HepG2 (cell line): Measurements from ENCODE around the gene GNAI2. TPM values are rescaled to one million over a fixed set of nuclear protein-coding genes. Genes with fewer than 3 reads are reported as not detected.
A peak's percentile ranks its signal among the peaks of the same experiment; 100 is the strongest.

Source experiments
- BORCS8-MEF2B ChIP-seq: sonication (generic); formaldehyde crosslinking; IDR thresholded peaks from 2 replicates; pipeline ENCODE4 v1.8.0; 2022; ENCODE audit warnings: mild to moderate bottlenecking, missing genetic modification reagents
- ELF3 ChIP-seq: IDR thresholded peaks from 2 replicates; pipeline ENCODE4 v1.6.1; 2016; ENCODE audit warnings: missing genetic modification reagents, missing compliant biosample characterization
- ETV5 ChIP-seq: IDR thresholded peaks from 2 replicates; pipeline ENCODE4 v1.6.1; 2018; ENCODE audit warnings: missing biosample characterization, missing genetic modification reagents, inconsistent platforms, borderline replicate concordance
- FOXP1 ChIP-seq, 2 experiments: fragments of 450-650 bp in 1 of 2; IDR thresholded peaks; 2 replicates each; pipeline ENCODE4 v1.6.1; 2017 to 2018; ENCODE audit warnings: antibody characterized with exemption in 1 of 2
- PLRG1 ChIP-seq: fragments of 450-650 bp; conservative IDR thresholded peaks from 2 replicates; pipeline ENCODE4 v1.6.1; 2016
- RBAK ChIP-seq: sonication (generic); formaldehyde crosslinking; IDR thresholded peaks from 2 replicates; pipeline ENCODE4 v1.5.1; 2020; ENCODE audit warnings: mild to moderate bottlenecking, missing genetic modification reagents
- SALL1 ChIP-seq: sonication (generic); formaldehyde crosslinking; IDR thresholded peaks from 2 replicates; pipeline ENCODE4 v1.8.0; 2022; ENCODE audit warnings: mild to moderate bottlenecking, missing genetic modification reagents
- ZFP36 ChIP-seq: fragments of 150-350 bp; IDR thresholded peaks from 2 replicates; pipeline ENCODE4 v1.6.1; 2018; ENCODE audit warnings: borderline replicate concordance, low read length, low read depth; ENCODE audit not compliant: partially characterized antibody
- ZNF547 ChIP-seq: sonication (generic); formaldehyde crosslinking; IDR thresholded peaks from 2 replicates; pipeline ENCODE4 v1.5.1; 2020; ENCODE audit warnings: mild to moderate bottlenecking, missing genetic modification reagents
- ZNF564 ChIP-seq: sonication (generic); formaldehyde crosslinking; IDR thresholded peaks from 2 replicates; pipeline ENCODE4 v1.8.1; 2023; ENCODE audit warnings: mild to moderate bottlenecking, missing genetic modification reagents
- ZSCAN22 ChIP-seq: sonication (generic); formaldehyde crosslinking; IDR thresholded peaks from 2 replicates; pipeline ENCODE4 v1.4.0; 2020; ENCODE audit warnings: mild to moderate bottlenecking, missing genetic modification reagents
- polyA plus RNA-seq, 8 experiments: library from polyadenylated mRNA; depleted of rRNA in 3 of 8; stranded (reverse) in 7 of 8; unstranded in 1 of 8; fragments of >200 nt; fragmentation: Illumina TruSeq in 4 of 8; extraction: Trizol in 4 of 8; gene quantifications; 2 replicates each; pipeline versions ENCODE4 v1.2.1 to v1.2.3, GENCODE V29; 2011 to 2016; ENCODE audit warnings: low read depth in 4 of 8, missing spikeins in 1 of 8, mixed read lengths in 1 of 8; ENCODE audit not compliant: insufficient read depth in 1 of 8
- total RNA-seq, 5 experiments: library from RNA; depleted of rRNA; stranded (reverse); fragments of >200 nt; fragmentation: Illumina TruSeq; extraction: Trizol; gene quantifications; 2 replicates each; pipeline ENCODE4 v1.2.3, GENCODE V29; 2016; ENCODE audit warnings: low read depth in 1 of 5
- TF ChIP-seq, protein P1 (sequence below): sonication (generic); formaldehyde crosslinking; conservative IDR thresholded peaks from 2 replicates; pipeline ENCODE4 v1.8.1; 2023; ENCODE audit warnings: missing genetic modification reagents
- TF ChIP-seq, protein P2 (sequence below): sonication (generic); formaldehyde crosslinking; IDR thresholded peaks from 2 replicates; pipeline ENCODE4 v1.4.0; 2020; ENCODE audit warnings: missing genetic modification reagents
- TF ChIP-seq, protein P3 (sequence below): sonication (generic); formaldehyde crosslinking; IDR thresholded peaks from 2 replicates; pipeline ENCODE4 v1.9.0; 2021; ENCODE audit warnings: mild to moderate bottlenecking, missing genetic modification reagents
- TF ChIP-seq, protein P4 (sequence below): sonication (generic); formaldehyde crosslinking; IDR thresholded peaks from 2 replicates; pipeline ENCODE4 v1.4.0; 2020; ENCODE audit warnings: mild to moderate bottlenecking, missing genetic modification reagents, borderline replicate concordance

GNAI2 gene
- total and polyA plus RNA-seq, 2 of the 13 experiments (the other 11 are each of a cell fraction or from before 2014, with no cell fraction given), result 51.1 to 66.2 TPM

DNA sequence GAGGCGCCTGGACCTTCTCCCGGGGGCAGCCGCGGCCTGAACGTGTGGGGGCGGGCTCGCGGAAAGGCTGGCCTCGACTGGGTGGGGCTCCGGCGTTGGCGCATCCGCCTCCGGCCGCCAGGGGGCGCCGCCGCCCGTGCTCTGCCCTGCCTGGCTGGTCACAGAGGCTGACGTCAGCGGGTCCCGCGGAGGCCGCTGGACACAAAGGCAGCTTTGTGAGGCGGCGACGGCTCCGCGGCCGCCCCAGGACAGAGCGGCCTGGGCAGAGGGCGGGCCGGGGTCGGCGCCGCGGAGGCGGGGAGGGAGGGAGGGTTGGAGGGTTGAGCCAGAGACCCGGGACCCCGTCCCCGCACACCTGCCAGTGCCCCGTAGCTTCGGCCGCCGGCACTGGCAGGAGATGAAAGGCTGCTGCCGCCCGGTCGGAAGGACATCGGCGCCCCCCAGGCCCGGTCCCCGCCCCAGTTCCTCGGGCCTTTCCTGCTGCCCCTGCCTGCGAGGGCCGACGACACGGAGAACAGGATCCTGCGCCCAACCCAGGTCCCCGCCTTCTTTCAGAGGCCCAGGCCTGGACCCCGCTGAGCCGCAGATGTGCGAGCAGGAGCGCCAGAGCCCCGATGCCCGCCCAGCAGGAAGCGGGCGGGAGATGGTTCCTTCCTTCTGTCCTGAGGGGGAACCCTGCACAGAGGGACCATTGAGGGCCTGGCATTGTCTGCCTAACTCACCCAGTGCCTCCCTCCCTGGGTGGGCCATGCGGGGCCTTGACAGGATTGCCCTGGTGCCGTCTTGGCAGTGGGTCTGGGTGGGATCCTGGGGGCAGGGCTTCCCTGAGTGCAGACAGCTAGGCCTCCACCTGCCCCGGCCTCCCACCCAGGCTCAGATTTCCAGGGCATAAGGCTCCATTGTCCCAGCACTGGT lies 24.3 kb downstream of the GNAI2 start (continued):
- no peak for TF ChIP-seq PLRG1
- no peak for TF ChIP-seq RBAK
- TF ChIP-seq, protein P1, sequence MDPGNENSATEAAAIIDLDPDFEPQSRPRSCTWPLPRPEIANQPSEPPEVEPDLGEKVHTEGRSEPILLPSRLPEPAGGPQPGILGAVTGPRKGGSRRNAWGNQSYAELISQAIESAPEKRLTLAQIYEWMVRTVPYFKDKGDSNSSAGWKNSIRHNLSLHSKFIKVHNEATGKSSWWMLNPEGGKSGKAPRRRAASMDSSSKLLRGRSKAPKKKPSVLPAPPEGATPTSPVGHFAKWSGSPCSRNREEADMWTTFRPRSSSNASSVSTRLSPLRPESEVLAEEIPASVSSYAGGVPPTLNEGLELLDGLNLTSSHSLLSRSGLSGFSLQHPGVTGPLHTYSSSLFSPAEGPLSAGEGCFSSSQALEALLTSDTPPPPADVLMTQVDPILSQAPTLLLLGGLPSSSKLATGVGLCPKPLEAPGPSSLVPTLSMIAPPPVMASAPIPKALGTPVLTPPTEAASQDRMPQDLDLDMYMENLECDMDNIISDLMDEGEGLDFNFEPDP (CRISPR knock-in tag), result no peak
- no peak for TF ChIP-seq FOXP1 (IDR thresholded peaks at IDR 0.05)
- no peak; the same call in 1 of the 2 replicates for TF ChIP-seq FOXP1 (CRISPR knock-in tag; IDR thresholded peaks at IDR 0.05)
- TF ChIP-seq ELF3 (CRISPR knock-in tag), result peak; percentile 60
- TF ChIP-seq, protein P2, sequence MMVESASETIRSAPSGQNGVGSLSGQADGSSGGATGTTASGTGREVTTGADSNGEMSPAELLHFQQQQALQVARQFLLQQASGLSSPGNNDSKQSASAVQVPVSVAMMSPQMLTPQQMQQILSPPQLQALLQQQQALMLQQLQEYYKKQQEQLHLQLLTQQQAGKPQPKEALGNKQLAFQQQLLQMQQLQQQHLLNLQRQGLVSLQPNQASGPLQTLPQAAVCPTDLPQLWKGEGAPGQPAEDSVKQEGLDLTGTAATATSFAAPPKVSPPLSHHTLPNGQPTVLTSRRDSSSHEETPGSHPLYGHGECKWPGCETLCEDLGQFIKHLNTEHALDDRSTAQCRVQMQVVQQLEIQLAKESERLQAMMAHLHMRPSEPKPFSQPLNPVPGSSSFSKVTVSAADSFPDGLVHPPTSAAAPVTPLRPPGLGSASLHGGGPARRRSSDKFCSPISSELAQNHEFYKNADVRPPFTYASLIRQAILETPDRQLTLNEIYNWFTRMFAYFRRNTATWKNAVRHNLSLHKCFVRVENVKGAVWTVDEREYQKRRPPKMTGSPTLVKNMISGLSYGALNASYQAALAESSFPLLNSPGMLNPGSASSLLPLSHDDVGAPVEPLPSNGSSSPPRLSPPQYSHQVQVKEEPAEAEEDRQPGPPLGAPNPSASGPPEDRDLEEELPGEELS (CRISPR knock-in tag), result peak; percentile 67; the same call in 1 of the 2 replicates
- TF ChIP-seq ZNF564, result peak; percentile 93
- TF ChIP-seq ZNF547, result no peak; the same call in 1 of the 2 replicates
- no peak for TF ChIP-seq BORCS8-MEF2B
- TF ChIP-seq, protein P3, sequence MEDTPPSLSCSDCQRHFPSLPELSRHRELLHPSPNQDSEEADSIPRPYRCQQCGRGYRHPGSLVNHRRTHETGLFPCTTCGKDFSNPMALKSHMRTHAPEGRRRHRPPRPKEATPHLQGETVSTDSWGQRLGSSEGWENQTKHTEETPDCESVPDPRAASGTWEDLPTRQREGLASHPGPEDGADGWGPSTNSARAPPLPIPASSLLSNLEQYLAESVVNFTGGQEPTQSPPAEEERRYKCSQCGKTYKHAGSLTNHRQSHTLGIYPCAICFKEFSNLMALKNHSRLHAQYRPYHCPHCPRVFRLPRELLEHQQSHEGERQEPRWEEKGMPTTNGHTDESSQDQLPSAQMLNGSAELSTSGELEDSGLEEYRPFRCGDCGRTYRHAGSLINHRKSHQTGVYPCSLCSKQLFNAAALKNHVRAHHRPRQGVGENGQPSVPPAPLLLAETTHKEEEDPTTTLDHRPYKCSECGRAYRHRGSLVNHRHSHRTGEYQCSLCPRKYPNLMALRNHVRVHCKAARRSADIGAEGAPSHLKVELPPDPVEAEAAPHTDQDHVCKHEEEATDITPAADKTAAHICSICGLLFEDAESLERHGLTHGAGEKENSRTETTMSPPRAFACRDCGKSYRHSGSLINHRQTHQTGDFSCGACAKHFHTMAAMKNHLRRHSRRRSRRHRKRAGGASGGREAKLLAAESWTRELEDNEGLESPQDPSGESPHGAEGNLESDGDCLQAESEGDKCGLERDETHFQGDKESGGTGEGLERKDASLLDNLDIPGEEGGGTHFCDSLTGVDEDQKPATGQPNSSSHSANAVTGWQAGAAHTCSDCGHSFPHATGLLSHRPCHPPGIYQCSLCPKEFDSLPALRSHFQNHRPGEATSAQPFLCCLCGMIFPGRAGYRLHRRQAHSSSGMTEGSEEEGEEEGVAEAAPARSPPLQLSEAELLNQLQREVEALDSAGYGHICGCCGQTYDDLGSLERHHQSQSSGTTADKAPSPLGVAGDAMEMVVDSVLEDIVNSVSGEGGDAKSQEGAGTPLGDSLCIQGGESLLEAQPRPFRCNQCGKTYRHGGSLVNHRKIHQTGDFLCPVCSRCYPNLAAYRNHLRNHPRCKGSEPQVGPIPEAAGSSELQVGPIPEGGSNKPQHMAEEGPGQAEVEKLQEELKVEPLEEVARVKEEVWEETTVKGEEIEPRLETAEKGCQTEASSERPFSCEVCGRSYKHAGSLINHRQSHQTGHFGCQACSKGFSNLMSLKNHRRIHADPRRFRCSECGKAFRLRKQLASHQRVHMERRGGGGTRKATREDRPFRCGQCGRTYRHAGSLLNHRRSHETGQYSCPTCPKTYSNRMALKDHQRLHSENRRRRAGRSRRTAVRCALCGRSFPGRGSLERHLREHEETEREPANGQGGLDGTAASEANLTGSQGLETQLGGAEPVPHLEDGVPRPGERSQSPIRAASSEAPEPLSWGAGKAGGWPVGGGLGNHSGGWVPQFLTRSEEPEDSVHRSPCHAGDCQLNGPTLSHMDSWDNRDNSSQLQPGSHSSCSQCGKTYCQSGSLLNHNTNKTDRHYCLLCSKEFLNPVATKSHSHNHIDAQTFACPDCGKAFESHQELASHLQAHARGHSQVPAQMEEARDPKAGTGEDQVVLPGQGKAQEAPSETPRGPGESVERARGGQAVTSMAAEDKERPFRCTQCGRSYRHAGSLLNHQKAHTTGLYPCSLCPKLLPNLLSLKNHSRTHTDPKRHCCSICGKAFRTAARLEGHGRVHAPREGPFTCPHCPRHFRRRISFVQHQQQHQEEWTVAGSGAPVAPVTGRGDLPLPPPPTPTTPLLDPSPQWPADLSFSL (CRISPR knock-in tag), result 0 out of 2 replicates have a peak, but pooled peaks have one; percentile 15
- peak; percentile 94 for TF ChIP-seq ETV5
- TF ChIP-seq ZFP36, result no peak
- TF ChIP-seq ZSCAN22 (CRISPR knock-in tag), result no peak
- TF ChIP-seq, protein P4, sequence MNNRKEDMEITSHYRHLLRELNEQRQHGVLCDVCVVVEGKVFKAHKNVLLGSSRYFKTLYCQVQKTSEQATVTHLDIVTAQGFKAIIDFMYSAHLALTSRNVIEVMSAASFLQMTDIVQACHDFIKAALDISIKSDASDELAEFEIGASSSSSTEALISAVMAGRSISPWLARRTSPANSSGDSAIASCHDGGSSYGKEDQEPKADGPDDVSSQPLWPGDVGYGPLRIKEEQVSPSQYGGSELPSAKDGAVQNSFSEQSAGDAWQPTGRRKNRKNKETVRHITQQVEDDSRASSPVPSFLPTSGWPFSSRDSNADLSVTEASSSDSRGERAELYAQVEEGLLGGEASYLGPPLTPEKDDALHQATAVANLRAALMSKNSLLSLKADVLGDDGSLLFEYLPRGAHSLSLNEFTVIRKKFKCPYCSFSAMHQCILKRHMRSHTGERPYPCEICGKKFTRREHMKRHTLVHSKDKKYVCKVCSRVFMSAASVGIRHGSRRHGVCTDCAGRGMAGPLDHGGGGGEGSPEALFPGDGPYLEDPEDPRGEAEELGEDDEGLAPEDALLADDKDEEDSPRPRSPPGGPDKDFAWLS (CRISPR knock-in tag), result no peak
- peak; percentile 69 for TF ChIP-seq SALL1 (CRISPR knock-in tag)
